SIG-M5 treated with dmso at 0.1 percent for 504 hours (cell line): ENCODE data around the gene RIMBP2.

Experiments used
- DNase-seq: peaks from one replicate; lab custom pipeline; 2025; ENCODE audit not compliant: unreplicated experiment; lab: John Stamatoyannopoulos, UW

RIMBP2 gene

GRCh38 chr12:130429656-130430505 is 286.2 kb downstream of the RIMBP2 start:
- DNase-seq = no peak

- DNase-seq = no peak
These were observed 288.0 kb downstream of the RIMBP2 start for GRCh38 chr12:130428116-130428515.

GRCh38 chr12:130427381-130427887 is 288.7 kb downstream of the RIMBP2 start:
- DNase-seq = no peak

- DNase-seq = no peak
These were observed 290.3 kb downstream of the RIMBP2 start for GRCh38 chr12:130425698-130426245.

- no peak for DNase-seq
These were observed 291.0 kb downstream of the RIMBP2 start for GRCh38 chr12:130424858-130425697.

- DNase-seq = no peak
These were observed 291.9 kb downstream of the RIMBP2 start for GRCh38 chr12:130423991-130424857.

GRCh38 chr12:130423136-130423535 is 293.0 kb downstream of the RIMBP2 start:
- DNase-seq = no peak

GRCh38 chr12:130422676-130423075 is 293.4 kb downstream of the RIMBP2 start:
- DNase-seq = no peak

GRCh38 chr12:130421896-130422295 is 294.2 kb downstream of the RIMBP2 start:
- no peak for DNase-seq

GRCh38 chr12:130420071-130420470 is 296.0 kb downstream of the RIMBP2 start:
- no peak for DNase-seq

- no peak for DNase-seq
These were observed 297.0 kb downstream of the RIMBP2 start for GRCh38 chr12:130419116-130419515.

GRCh38 chr12:130418251-130418650 is 297.8 kb downstream of the RIMBP2 start:
- no peak for DNase-seq

- no peak for DNase-seq
These were observed 301.7 kb downstream of the RIMBP2 start for GRCh38 chr12:130414381-130414780.

- no peak for DNase-seq
These were observed 302.2 kb downstream of the RIMBP2 start for GRCh38 chr12:130413909-130414308.

- no peak for DNase-seq
These were observed 303.7 kb downstream of the RIMBP2 start for GRCh38 chr12:130412384-130412783.

GRCh38 chr12:130405332-130405731 is 310.8 kb downstream of the RIMBP2 start:
- no peak for DNase-seq

- DNase-seq = peak; percentile 14
These were observed 314.4 kb downstream of the RIMBP2 start for GRCh38 chr12:130401703-130402102.

GRCh38 chr12:130398100-130398848 is 317.8 kb downstream of the RIMBP2 start:
- no peak for DNase-seq

GRCh38 chr12:130396667-130397066 is 319.4 kb downstream of the RIMBP2 start:
- DNase-seq = no peak

- no peak for DNase-seq
These were observed 321.2 kb downstream of the RIMBP2 start for GRCh38 chr12:130394906-130395305.
